BJ (cell line): Measurements from ENCODE around the gene XAF1. TPM values are rescaled to one million over a fixed set of nuclear protein-coding genes. Genes with fewer than 3 reads are reported as not detected.
A peak's percentile ranks its signal among the peaks of the same experiment; 100 is the strongest.

Experiments used
- CTCF ChIA-PET: fragments of 350-600 bp; formaldehyde crosslinking; extraction: SDS; loops from one replicate; lab custom pipeline; 2021; ENCODE audit warnings: antibody characterized with exemption, inconsistent platforms; lab: Yijun Ruan, JAX
- POLR2A ChIA-PET: fragments of 300-600 bp; sonication (Branson Sonifier 250); formaldehyde crosslinking; extraction: SDS; loops from one replicate; lab custom pipeline; 2021; ENCODE audit warnings: antibody characterized with exemption; lab: Charles Lee
- DNase-seq: peaks from one replicate; pipeline ENCODE4 v3.0.0-alpha.2; 2011; ENCODE audit warnings: low read depth
- H3K27me3 ChIP-seq: 2 replicates; pipeline ENCODE4 v1.6.0; 2011; ENCODE audit warnings: low read length; ENCODE audit not compliant: control insufficient read depth, insufficient read depth
- H3K36me3 ChIP-seq: 2 replicates; pipeline ENCODE4 v1.5.1; 2011; ENCODE audit warnings: low read length; ENCODE audit not compliant: control insufficient read depth, insufficient read depth
- H3K4me3 ChIP-seq: 2 replicates; pipeline ENCODE4 v1.5.1; 2011; ENCODE audit warnings: low read depth, mild to moderate bottlenecking, control low read depth, low read length
- polyA plus RNA-seq: library from polyadenylated mRNA; depleted of rRNA; stranded (reverse); fragments of >200 nt; gene quantifications from 2 replicates; pipeline ENCODE4 v1.2.3, GENCODE V29; 2011
- TF ChIP-seq, protein P1 (sequence below): IDR thresholded peaks from 2 replicates; pipeline ENCODE4 v1.5.1; 2011; ENCODE audit warnings: low read depth, mild to moderate bottlenecking, control low read depth, inconsistent platforms, low read length, moderate library complexity; ENCODE audit not compliant: insufficient read depth

Gene XAF1
- polyA plus RNA-seq, 1 experiment, result 10.4 TPM

DNA sequence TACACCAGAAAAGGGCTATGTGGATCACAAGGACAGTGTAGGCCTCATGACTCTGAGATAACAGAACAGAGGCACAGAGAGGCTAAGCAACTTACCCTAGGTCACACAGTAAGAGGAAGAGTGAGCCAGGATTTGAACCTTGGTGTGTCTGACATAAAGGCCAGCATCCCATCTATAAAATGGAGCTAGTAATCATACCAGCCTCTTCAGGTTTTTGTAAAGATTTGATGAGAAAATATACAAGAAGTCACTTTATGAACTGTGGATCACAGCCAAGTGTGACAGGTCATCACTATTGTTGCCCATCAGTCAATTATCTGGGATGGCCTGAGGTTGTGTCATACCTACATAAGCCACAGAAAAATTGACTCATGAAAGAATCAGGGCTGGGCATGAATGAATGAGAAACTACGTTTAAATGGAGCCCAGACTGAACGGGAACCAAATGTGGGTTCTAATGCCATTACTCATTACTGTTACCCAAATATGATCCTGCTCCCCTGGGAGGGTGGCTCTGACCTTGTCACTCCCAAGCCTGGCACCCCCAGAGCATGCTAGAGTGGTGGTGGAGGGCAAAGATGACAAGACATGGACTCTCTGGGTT is 41.1 kb downstream of the XAF1 start:
- TF ChIP-seq, protein P1, sequence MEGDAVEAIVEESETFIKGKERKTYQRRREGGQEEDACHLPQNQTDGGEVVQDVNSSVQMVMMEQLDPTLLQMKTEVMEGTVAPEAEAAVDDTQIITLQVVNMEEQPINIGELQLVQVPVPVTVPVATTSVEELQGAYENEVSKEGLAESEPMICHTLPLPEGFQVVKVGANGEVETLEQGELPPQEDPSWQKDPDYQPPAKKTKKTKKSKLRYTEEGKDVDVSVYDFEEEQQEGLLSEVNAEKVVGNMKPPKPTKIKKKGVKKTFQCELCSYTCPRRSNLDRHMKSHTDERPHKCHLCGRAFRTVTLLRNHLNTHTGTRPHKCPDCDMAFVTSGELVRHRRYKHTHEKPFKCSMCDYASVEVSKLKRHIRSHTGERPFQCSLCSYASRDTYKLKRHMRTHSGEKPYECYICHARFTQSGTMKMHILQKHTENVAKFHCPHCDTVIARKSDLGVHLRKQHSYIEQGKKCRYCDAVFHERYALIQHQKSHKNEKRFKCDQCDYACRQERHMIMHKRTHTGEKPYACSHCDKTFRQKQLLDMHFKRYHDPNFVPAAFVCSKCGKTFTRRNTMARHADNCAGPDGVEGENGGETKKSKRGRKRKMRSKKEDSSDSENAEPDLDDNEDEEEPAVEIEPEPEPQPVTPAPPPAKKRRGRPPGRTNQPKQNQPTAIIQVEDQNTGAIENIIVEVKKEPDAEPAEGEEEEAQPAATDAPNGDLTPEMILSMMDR, result no peak
- Histone ChIP-seq H3K4me3 (no peak overlapping the region), H3K36me3 (no peaks in the 10 kb centered on the region), H3K27me3 (peaks cover 8% of the 10 kb centered on the region)
- ChIA-PET POLR2A (no interaction called here), CTCF (interaction anchor here (0.8 kb wide), 1 partner anchor 131 kb away, joined by 3 read pairs; no protein-coding TSS in a partner anchor)
- no peak for DNase-seq

DNA sequence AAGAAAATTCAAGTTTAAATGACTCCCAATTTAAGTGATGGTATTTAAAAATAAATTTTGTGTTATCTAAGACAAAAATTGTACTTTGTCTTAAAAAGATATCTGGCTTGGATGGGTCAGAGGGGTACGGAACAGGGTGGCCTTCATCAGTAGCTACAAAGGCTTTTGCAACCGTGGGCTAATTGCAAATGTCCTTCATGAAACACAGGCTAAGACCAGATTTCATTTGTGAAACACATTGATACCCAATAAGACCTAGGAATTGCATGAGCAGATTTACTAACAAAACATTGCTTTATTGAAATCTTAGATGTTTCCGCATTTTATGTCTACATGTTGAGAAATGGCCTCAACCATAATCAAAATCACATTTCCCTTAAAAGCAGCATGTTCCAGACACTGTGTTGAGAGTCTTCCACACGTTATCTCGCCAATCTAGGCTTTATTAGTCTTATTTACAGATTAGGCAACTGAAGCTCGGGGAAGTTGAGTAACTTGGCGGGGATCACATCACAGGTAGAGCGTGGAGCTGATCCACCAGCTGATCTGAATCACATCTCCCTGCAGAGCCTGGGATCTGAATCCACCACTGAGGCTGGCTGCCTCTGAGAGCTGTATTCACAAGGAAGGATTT is 42.0 kb downstream of the XAF1 start:
- TF ChIP-seq, protein P1, result no peak
- ChIA-PET POLR2A (no interaction called here), CTCF (interaction anchor here (1.0 kb wide), 1 partner anchor 45 kb away, joined by 4 read pairs; no protein-coding TSS in a partner anchor)
- Histone ChIP-seq H3K27me3 (peaks cover 4% of the 10 kb centered on the region), H3K4me3 (no peak overlapping the region), H3K36me3 (no peaks in the 10 kb centered on the region)
- peak; percentile 15 for DNase-seq

DNA sequence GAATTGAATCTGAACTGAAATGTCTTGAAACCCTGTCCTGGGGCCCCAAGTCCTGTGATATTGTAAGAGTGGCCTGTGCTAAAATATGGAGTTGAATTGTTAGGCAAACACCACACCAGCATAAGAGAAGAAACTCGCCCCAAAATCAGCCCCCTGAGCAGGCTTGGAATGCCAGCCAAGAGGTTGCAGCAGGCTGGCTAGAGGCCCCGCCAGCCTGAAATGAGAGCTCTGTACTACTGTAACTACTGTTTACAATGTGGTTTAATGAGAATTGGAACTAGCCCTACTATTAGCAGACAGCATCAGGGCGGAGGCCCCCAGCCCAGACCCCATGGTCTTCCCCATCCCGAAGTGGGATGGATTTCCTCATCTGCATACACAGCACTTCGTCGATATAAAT is 43.9 kb downstream of the XAF1 start:
- TF ChIP-seq, protein P1, result no peak
- Histone ChIP-seq H3K36me3 (no peaks in the 10 kb centered on the region), H3K4me3 (no peak overlapping the region), H3K27me3 (peaks cover 4% of the 10 kb centered on the region)
- ChIA-PET POLR2A (no interaction called here), CTCF (no interaction called here)
- no peak for DNase-seq

DNA sequence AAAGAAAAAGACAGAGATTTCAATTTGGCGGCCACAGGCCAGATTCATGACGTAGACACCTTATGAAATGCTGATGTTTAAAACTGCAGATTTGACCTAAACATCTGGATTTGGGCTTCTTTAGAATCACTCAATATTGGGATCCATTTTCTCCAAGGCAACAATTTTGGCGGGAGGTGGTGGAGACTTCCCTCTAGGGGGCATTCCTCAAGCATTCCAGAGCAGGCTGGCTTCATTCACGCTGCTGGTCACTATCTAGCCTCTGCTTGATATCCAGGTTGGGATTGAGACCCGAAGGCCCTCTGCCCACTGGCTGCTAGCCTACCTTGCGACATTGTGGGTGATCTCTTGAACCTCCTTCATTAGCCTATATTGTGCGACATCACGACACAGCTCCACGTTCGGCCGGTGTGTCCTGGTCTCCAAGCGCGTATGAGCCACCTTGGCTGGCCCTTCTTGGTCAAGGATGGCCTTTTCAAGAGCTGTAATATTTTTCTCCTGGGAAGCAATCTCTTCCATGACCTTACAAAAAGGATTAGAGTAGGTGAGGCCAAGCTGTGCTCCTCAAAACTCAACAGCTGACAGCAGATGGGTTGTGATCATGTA is 44.7 kb downstream of the XAF1 start:
- Histone ChIP-seq H3K27me3 (peaks cover 4% of the 10 kb centered on the region), H3K4me3 (no peak overlapping the region), H3K36me3 (no peaks in the 10 kb centered on the region)
- no peak for DNase-seq
- TF ChIP-seq, protein P1, result no peak
- ChIA-PET POLR2A (no interaction called here), CTCF (interaction anchor here (0.7 to 1.1 kb wide), 2 partner anchors 8 to 42 kb away, joined by 3 read pairs; no protein-coding TSS in a partner anchor)

DNA sequence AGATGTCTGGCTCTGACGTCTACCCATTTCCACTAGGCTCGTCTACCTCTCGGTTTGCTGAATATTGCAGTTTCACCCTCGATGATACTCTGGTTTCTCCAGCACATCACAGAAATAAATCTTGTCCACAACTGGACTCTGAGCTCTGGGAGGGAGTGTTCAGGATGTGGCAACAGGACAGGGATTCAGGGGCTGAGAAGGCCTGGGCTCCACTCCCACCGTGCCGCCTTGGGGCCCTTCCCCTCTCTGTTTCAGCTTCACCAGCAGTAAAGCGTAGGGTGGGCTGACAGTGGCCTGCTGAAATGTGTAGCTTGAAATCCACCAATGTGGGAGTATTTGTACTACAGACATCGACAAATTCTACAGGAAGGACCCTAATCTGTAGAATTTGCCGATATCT is 55.7 kb downstream of the XAF1 start:
- CTCF ChIA-PET, result no interaction called here
- Histone ChIP-seq H3K36me3 (no peaks in the 10 kb centered on the region), H3K27me3 (0 out of 2 replicates have a peak, but pooled peaks cover 1% of the 10 kb centered on the region), H3K4me3 (no peak overlapping the region)
- POLR2A ChIA-PET, result no interaction called here
- TF ChIP-seq, protein P1, result no peak
- DNase-seq, result no peak
